GM18498 (cell line): Measurements from ENCODE around the gene SPDYE6.
A peak's percentile ranks its signal among the peaks of the same experiment; 100 is the strongest.
"Not testable (repeated sequence)": the region's sequence is repeated elsewhere in the genome, so short reads cannot be mapped to it uniquely, and the experiment has no call there.

ENCODE experiments used
- ATAC-seq: cut with Tn5 transposase; IDR thresholded peaks from one replicate; pipeline ENCODE4 v1.9.1; 2021; ENCODE audit warnings: mild to moderate bottlenecking, moderate library complexity; ENCODE audit not compliant: unreplicated experiment

SPDYE6 gene

DNA sequence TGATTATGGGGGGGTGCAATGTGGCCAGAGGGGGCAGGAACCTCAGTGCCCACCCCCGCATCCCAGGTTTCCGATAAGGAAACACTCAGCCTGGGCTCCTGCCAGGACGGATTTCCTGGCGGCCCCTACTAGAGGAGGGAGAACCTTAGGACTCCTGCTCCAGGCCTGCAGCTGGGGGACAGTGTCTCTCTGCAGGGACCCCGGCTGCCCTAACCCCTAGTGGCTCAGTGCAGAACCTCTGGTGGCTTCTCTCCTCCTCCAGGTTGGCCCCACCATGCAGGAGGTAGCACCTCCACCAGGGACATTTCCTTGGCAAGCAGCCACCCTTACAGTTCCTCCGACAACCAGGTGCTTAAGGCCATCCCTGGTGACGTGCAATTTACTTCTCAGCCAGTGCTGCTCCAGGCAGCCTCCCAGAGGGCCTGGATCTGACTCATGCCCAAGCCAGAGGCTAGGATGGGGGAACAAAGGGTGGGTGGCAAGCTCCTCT, 37.7 kb downstream of the SPDYE6 start:
- no peak for ATAC-seq

DNA sequence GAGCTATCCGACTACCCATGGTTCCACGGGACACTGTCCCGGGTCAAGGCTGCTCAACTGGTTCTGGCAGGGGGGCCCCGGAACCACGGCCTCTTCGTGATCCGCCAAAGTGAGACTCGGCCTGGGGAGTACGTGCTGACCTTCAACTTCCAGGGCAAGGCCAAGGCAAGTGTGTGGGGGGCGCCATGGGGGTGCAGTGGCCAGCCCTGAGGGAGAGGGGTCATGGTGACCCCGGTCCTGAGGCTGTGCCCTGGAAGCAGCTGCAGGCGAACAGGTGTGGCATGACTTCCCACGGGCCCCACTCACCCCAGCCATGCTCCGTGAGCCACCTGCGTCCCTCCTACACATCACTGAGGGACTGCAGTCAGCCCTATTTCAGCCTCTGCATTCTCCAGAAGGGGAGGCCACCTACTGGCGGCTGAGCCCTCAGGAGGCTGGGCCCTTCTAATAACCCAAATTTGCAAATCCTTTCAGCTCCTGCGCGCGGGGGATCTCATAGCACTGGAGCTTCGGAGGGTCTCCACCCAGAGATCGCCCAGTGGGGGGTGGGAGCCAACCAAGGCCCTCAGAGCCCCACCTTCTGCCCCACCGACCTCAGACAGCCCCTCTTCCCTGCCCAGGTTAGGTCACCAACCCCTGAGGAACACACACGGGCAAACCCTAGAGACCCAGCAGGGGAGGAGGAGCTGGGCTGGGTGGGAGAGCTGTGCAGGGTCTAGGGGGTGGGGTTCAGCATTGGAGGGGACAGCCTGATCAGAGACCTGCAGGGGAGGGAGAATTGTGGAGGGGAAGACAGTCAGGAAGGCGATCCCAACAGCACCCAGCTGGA, 38.8 kb downstream of the SPDYE6 start:
- ATAC-seq, result no peak

DNA sequence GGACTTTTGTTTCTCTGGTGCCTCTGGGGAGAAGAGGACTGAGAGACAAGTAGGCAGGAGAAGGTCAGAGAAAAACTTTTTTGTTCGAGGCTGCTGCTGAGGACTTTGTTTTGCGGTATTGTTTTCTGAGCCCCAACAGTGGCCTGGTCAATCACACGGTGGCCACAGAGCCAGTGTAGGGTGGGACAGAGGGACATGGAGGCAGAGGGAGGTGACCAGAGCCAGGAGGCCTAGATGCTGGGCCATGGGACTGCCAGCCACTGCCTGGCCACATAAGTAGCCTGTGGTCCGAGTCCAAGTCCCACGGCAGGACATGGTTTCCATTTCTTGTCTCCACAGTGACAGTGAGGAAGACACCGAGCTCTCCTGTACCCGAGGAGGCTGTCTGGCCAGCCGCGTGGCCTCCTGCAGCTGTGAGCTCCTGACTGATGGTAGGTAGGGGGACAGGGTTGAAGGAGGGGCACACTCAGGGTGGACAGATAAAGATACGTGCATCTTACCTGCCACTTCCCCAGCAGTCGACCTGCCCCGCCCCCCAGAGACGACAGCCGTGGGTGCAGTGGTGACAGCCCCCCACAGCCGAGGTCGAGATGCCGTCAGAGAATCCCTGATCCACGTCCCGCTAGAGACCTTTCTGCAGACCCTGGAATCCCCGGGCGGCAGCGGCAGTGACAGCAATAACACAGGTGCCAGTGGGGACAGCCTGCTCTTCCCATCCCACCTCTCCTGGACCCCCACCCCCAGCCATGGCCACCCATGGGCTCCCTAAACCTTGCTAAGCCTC, 42.1 kb downstream of the SPDYE6 start:
- no peak for ATAC-seq

DNA sequence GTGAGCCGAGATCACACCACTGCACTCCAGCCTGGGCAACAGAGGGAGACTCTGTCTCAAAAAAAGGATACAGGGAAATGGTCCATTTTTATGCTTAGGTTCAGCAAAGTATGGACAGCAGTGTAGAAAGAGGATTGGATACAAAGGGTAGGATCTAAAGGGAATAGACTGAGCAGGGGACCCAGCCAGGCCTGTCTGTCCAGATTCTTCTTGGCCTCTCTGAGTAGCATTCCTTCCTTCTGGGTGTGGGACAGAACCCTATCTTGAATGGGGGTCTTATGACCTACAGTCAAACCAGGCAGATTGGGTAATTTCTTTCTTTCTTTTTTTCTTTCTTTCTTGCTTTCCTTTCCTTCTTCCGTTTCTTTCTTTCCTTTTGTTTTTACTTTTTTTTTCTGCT, 43.9 kb downstream of the SPDYE6 start:
- ATAC-seq, result no peak

DNA sequence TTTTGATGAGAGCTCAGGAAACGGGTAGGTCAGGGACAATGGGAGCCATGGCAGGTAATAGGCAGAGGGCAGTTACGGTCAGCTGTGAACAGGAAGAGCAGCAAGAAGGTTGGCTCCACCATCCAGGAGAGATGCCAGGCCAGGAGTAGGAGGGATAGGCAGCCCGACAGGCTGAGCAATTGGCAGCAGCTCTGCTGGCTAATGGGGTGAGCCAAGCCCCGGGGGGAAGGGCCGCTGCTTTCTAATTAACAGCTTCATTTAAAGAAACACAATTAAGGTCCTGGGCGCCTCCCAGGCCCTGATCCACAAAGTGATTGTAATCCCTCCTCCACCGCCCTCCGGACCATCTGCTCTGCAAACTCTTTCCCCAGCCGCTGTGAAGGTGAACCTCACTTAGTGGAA, 45.8 kb downstream of the SPDYE6 start:
- no peak for ATAC-seq

DNA sequence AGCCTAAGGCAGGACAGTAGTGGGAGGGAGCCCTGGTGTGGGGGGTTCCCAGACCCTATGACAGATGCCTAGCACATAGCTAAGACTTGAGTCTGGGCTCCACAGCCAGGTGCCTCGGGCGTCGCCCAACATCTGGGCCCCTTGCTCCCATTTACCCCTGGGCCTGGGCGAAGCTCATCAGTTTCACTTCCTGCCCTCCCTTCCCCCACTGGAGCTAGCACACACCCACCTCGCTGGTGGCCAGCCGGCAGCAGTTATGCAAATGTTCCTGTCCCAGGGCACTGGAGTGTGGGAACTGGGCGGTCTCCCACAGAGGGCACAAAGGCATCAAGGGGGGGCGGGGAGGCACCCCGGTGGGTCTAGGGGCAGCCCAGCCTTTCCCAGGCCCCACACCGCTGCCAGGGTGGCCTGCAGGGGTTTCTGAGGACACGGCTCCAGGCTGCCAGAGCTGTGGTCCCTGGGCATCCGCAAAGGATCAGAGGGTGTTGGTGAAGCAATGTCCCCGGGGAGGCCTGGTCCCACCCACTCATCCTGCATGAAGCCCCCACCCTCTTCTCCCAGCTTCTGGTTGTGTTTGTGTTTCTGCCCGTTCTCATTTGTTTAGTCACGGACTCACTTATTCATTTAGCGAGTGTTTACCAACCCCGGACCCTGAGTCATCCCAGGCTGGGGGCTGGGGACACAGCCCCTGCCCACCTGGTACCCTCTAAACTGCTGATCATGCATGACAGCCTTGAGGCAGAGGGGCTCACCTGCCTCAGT, 49.1 kb downstream of the SPDYE6 start:
- peak; percentile 70 for ATAC-seq

DNA sequence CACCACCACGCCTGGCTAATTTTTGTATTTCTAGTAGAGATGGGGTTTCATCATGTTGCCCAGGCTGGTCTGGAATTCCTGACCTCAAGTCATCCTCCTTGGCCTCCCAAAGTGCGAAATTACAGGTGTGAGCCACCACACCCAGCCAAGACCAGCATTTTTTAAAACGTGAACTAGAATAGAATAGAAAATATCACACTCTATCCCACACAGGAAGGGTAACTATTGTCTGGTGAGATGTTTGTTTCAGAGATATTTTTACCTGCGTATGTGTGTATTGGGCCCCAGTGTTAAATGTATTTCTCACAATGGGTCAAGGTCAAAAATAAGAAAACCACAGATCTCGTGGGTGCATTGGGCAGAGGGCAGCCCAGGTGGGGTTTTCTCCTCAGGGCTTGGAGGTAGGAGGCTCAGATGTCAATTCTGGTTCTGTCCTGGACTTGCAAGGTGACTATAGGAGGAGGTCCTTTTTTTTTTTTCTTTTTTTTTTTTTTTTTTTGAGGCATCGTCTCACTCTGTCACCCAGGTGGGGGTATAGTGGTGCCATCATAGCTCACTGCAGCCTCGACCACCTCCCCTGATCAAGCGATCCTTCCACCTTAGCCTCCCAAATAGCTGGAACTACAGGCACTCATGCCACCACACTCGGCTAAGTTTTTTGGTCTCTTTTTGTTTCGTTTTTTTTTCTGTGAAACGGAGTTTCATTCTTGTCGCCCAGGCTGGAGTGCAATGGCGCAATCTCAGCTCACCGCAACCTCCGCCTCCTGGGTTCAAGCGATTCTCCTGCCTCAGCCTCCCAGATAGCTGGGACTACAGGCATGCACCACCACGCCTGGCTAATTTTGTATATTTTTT, 50.6 kb downstream of the SPDYE6 start:
- peak; percentile 61 for ATAC-seq

DNA sequence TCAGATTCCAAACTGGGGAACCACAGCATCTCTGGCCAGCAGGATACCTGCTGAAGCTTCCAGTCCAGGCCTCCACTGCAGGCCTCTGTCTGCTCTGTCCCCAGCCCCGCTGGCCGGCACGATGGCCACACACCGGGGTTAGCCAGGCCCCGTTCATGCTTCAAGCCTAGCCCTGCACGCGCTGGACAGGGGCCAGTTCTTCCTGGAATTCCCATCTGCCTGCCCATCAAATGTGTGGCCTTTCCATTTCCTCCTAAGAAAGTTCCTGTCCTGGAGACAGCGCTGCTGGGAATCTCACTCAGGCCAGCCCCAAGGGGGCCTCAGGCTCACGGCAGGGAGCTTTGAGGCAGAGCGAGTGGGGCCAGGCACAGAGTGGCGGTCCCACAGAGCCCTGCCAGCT, 51.6 kb downstream of the SPDYE6 start:
- ATAC-seq, result no peak

DNA sequence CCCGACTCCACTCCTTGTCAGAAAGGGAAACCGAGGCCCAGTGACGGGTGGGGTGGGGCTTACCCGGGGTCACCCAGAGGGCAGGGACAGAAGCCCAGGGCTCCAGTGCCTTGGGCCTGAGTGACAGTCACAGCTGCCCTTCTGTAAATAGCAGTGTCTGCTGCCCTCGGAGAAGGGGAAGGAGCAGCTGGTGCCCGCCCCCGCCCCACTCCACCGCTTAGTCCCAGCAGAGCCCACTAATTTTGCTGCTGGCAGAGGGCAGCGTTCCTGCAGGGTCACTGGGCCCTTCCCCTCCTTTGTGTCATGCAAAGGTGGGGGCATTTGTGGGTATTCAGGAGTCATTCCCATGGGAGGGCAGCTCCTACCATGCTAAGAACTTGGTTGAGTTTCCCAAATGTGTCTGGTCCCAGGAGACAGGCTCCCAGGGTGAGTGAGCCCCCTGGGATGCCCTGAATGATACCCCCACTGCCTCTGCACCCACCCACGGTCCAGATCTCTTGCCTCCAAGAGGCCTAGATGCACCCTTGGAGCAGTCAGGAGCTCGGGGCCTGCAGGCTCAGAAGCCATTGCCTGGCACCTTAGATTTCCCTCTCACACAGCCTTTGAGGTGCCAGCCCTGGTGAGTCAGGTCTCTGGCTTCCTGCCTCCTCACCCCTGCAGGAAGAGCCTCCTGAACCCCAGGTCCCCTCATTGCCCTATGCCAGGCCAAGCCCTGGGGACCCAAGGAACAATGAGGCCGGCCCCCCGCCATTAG, 52.4 kb downstream of the SPDYE6 start:
- ATAC-seq, result no peak

DNA sequence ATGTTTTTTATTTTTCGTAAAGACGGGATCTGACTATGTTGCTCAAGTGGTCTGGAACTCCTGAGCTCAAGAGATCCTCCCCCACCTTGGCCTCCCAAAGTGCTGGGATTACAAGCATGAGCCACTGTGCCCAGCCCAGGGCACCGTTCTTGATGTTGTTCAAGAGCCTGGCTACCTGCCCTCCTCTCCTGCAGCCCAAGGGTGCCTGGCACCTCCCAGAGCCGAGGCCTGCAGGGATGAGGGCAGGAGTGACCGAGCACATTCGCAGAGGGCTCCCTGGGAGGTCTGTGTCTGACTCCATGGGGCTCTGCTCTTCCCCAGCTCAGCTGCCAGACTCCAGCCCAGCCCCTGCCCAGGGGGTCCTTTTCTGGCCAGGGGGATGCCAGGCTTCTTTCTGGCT, 54.2 kb downstream of the SPDYE6 start:
- ATAC-seq, result no peak

DNA sequence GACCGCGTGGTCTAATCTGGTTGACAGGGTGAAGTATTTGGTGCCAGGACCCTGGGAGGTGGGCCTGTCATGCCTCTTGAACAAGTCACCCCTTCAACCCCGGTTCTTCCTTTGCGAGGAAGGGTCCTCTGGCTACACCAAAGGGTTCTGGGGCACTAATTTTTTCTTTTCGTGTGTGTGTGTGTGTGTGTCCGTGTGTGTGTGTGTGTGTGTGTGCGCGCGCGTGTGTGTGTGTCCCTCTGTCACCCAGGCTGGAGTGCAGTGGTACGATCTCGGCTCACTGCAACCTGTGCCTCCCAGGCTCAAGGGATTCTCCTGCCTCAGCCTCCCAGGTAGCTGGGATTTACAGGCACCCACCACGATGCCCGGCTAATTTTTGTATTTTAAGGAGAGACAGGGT, 54.9 kb downstream of the SPDYE6 start:
- ATAC-seq, result not testable (repeated sequence)

DNA sequence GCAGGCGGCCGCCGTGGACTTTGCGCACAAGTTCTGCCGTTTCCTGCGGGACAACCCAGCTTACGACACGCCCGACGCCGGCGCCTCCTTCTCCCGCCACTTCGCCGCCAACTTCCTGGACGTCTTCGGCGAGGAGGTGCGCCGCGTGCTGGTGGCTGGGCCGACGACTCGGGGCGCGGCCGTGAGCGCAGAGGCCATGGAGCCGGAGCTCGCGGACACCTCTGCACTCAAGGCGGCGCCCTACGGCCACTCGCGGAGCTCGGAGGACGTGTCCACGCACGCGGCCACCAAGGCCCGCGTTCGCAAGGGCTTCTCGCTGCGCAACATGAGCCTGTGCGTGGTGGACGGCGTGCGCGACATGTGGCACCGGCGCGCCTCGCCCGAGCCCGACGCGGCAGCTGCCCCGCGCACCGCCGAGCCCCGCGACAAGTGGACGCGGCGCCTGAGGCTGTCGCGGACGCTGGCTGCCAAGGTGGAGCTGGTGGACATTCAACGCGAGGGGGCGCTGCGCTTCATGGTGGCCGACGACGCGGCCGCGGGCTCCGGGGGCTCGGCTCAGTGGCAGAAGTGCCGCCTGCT, 55.5 kb downstream of the SPDYE6 start:
- ATAC-seq, result no peak

DNA sequence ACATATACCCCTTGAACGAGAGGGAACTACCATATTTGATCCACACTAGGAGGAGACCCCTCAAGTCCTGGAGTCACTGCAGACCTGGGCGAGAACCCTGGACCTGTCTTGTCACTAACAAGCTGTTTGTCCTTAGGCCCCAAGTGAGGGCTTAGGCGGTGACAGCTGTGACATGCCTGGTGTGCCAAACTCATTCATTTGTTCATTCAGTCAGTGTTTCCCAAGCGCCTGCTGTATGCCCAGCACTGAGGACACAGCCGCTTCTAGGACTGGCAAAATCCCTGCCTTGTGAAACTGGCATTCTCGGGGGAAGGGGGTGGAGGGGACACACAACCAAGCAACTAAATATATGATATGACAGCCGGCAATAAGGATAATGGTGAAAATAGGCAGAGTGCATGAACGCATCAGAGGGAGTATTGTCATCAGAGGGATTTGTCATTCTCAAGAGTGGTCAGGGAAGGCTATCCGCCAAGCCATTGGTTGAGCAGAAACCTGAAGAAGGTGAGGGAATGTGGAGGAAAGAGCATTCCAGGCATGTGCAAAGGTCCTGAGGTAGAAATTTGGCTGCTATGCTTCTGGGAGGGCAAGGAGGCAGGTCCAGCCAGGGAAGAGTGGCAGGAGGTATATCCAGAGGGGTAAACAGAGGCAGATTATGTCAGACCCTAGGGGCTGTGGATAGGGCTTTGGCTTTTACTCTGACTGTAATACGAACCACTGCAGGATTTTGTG, 58.6 kb downstream of the SPDYE6 start:
- no peak for ATAC-seq

DNA sequence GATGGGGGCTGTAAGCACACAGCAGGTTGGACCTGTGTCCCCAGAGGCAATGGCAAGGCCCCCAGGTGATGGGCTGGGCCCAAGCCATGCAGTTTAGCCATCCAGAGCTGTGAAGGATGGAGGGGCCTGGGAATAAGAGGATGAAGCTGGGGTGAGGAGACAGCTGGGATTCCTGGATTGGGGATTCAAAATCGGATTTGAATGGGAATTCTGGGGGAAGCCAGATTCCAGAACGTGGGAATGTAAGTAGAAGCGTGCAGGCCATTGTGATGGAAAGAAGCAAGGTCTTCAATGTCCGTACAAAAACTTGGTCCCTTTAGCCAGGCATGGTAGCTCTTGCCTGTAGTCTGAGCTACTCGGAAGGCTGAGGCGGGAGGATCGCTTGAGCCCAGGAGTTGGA, 59.7 kb downstream of the SPDYE6 start:
- no peak for ATAC-seq

DNA sequence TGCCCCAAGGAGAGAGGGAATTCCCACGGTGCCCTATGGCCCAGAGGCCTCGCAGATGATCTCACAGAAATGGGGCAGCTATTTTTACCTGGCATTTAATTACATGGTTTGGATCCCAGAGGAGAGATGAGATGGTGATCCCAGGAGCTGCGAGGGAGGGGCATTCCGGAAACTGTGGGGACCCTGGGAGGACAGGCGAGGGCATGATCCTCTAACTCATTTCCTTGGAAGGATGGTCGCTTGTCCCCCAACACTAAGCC, 60.1 kb downstream of the SPDYE6 start:
- ATAC-seq, result no peak
